ENCODE data around the gene DPT.
"Not testable (repeated sequence)": the region's sequence is repeated elsewhere in the genome, so short reads cannot be mapped to it uniquely, and the experiment has no call there.

Gene DPT

DNA sequence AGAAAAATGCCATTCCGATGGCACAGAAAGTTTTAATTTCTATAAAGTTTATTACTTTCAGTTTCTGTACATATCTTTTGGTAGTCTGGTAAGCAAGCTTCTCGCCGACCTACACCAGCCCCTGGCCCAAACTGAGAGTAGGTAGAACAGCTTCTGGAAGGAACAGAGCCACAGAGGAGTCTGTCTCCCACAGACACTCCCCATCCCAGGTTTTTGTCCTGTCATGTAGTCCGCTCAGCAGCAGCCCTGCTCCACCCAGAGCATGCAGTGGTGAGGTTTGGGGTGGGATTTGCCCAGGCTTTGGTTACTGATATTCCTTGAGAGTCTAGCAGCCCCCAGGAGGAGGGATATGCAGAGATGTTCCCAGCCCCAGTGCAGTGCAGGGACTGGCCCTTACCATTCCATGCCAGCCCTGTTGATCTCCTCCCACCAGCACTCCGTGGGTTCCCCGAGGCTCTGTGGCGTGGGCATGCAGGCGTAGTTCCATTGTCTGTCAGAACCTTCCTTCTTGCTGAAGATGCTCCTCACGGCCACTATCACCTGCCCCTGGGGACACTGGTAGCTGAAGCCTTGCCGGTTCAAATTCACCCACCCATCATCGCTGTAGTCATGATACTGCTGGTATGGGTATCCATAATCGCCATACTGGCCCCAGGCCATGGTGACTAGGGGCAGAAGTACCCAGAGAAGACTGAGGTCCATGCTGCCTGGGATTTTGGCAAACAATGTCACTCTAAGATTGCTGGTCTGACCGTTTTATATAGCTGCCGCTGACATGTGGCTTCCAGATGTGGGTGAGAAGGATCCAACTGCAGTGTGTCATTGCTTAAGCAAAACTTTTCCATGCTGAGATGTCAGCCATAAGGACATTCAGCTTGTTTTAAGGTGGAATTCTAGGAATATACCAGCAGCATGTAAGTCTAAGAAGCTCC is at the start of gene DPT:
Gene DPT, minus strand, starts transcription at position 734 of the 932 bp plus-strand sequence. Its CDS starts 32 bp downstream, at position 702.
- no peak for FAIRE-seq

DNA sequence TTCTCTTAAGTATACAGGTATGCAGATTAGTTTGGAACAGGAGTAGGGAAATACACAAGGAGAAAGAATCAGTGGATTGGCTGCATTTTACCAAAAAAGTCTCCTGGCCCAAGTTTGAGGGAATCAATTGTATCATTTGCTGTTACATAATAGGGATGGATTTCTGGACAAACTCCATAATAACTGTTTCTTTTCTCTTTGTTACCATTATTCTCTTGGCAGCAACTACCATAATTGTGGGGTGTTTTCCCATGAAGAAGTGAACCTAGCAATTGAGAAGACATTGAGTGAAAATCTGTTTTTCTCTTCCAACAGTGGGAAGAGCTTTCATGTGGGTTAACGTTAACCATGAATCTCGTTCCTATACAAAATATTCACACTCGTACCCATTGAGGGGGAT is 46.4 kb upstream of the DPT start:
- no peak for FAIRE-seq

DNA sequence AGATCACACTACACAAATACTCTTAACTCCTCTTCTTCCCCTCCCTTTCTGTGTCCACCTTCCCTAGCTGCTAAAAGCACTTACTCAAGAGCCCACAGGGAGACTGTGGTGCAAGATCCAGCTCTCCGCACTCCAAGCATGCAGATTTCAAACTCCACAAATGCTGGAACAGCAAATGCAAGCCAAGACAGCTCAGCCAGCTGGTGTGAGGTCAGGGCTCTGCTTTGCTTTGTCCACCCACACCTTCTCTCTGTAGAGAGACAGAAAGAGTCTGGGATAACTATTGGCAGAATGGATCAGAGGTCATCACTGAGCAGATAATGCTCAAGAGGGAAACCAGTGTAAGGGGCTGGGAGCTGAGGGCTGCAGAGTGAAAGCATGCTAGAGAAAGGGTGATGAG is 45.2 kb upstream of the DPT start:
- no peak for FAIRE-seq

DNA sequence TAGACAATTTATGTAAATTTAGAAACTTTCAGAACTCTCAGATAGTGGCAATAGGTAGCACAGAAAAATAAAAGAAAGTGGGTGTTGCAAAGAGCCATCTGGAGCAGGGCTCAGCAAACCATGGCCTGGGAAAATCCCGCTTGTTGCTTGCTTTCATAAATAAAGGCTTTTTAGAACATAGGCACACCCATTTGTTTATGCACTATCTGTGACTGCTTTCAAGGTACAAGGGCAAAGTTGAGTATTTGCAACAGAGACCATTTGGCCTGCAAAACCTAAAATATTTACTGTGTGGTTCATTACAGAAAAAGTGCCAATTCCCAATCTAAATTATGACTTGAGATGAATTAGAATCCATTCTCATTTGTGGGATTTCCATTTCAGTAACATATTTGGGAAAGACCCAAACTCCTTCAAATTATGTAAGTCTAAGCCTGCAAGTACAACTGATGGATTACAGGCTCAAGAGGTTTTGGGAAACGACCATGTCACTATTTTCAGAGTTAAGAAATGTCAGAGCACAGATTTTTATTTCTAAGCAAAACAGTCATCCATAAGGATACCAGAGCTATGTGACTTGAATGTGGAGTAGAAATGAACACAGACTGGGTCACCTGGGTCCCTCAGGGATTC is 43.5 kb upstream of the DPT start:
- FAIRE-seq = no peak

GRCh38 chr1:168771104-168771630 is 42.2 kb upstream of the DPT start:
- no peak for FAIRE-seq

DNA sequence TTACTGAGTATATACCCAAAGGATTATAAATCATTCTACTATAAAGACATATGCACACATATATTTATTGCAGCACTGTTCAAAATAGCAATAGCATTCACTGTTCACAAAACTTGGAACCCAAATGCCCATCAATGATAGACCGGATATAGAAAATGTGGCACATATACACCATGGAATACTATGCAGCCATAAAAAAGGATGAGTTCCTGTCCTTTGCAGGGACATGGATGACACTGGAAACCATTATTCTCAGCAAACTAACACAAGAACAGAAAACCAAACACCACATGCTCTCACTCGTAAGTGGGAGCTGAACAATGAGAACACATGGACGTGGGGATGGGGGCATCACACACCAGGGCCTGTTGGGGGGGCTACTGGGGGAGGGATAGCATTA is 40.9 kb upstream of the DPT start:
- FAIRE-seq = not testable (repeated sequence)

- FAIRE-seq = no peak
Measured at GRCh38 chr1:168767894-168768584, 39.0 kb upstream of the DPT start.

- no peak for FAIRE-seq
Measured at GRCh38 chr1:168766568-168766967, 37.6 kb upstream of the DPT start.

DNA sequence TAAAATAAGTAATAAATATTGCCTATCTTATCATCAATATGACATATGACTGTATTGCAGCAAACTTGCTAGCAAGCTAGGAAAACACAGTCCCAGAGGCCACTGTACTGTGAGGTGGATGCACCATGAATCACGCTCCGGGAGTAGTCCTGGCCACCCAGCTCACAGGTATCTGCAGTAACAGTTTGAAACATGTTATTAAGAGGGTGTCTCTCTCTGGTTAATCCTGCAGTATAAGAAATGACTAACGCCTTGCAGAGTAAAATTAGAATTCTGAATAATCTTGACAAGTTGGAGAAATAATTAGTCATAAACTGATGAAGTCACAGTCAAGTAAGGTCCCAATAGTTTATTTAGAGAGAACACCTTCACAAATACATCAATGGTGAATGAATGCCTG is 34.0 kb upstream of the DPT start:
- no peak for FAIRE-seq

DNA sequence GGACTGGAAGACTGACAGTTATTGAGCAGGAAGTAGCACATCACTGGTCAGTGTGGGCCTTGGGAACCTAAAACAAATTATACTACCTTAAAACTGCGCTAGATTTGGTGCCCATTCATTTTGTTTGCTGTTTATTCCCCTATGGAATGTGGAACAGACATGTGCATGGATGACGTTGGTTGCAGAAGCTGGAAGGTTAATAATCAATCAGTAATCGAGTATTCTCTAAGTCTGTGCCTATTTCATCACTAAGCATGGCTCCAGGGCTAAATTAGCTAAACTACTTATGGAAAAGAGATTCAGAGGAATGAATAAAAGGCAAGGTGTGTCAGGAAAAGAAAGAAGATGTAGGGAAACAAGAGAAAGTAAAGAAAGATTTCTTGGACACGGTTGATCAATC is 33.5 kb upstream of the DPT start:
- FAIRE-seq = no peak

- no peak for FAIRE-seq
Measured at GRCh38 chr1:168760781-168761180, 31.8 kb upstream of the DPT start.

GRCh38 chr1:168760241-168760640 is 31.2 kb upstream of the DPT start:
- FAIRE-seq = no peak

- FAIRE-seq = no peak
Measured at GRCh38 chr1:168759077-168759476, 30.1 kb upstream of the DPT start.

- no peak for FAIRE-seq
Measured at GRCh38 chr1:168758503-168758902, 29.5 kb upstream of the DPT start.

DNA sequence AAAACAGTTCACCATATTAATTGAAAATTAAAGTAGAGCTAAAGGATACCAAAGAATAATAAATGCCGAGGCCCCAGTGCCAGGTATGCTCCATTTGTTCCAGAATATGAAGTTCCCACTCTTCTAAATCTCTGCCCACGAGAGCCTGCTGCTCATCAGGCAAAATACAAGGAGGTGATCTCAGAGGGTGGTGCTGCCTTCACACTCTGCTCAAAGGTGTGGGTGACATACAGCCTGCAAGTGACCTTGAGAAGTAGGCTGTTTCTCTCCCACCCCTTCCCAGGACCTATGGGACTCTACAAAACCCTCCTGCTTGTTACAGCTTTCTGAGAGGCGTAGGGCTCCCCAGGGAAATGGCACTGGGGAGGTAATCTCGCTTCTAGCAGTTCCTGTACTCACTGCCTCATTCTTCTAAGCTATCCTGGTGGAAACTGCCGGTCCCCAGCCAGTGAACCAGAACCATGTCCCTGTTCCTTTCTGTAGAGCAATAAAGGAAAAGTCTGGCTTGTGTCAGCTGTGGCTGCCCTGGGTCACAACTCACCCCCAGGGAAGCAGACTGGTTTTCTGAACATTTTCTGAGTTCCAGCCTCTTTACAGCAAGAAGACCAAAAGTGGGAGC is 26.9 kb upstream of the DPT start:
- no peak for FAIRE-seq

GRCh38 chr1:168752171-168752832 is 23.3 kb upstream of the DPT start:
- FAIRE-seq = no peak

DNA sequence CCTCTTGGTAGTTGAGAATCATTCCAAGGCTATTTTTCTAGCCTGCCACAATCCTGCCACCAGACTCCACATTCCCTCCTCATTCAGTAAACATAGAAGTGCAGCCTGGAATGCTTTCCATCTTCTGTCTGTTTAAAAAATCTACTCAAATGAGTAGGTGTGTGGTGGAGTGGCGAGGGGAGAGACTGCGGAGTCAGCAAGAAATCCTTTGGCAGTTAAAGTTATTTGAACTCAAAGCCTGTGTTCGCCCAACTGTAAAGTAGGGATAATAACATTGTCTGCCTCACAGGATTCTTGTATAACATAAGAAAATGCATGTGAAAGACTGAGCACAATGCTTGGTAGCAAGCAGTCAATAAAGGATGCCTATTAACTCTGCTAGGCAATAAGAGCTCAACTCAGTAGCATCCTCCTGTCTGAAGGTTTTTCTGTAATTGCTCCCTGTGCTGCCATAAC is 22.2 kb upstream of the DPT start:
- no peak for FAIRE-seq

DNA sequence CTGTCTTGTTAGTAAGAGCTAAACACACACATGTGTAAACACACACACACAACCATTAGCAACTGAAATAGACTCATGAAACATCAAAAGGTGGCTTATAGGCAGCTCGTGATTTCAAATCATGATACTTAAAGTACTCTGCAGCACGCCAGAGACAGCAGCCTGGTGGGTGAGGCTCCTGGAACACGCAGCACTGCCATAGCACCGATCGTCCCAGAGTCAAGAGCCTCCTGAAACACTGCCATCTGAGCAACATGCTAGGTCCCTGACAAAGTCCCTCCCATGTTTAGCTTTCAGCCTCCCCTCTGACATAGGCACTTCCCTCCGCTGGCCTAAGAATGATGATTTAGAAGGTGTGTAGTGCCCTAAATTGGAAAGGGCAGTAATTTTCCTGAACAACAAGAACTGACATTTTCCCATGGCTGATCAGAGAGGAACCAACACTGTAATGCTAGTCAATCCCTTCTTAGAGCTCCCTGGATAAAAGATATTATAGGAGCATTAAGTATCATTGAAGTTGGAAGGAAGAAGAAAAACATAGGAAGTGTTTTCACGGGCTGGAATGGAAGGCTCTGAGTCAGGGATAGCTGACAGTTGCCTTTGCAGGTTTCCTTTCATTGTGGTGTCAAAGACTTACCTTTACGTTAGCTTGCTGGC is 14.1 kb upstream of the DPT start:
- no peak for FAIRE-seq

DNA sequence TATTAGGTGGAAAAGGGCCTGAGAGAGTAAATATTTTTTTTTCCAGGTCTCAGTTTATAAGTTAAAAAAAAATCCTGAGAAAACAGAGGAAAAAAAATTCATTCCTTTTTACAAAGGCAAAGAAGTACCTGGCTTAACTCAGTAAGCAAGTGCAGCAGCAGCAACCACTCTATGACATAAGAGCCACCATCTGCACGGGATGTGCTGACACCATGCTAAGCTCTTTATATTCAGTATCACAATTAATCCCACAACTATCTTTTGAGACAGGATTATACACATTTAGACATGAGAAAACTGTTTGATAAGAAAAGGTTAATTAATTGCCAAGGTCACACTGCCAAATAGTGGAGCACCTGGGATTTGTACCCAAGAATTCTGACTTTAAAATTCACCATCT is 13.4 kb upstream of the DPT start:
- FAIRE-seq = no peak

DNA sequence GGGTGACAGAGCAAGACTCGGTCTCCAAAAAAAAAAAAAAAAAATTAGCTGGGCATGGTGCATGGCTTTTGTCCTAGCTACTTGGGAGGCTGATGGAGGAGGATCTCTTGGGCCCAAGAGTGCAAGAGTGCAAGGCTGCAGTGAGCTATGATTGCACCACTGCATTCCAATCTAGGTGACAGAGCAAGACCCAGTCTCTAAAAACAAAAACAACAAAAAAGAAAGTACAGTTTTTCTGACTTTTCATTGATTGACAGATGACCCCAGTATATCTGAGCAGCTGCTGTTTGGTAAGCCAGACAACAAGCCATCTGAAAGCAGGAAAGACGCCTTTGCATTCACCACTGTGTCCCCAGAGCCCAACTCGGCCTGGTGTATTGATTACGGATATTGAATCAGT is 10.9 kb upstream of the DPT start:
- FAIRE-seq = no peak

DNA sequence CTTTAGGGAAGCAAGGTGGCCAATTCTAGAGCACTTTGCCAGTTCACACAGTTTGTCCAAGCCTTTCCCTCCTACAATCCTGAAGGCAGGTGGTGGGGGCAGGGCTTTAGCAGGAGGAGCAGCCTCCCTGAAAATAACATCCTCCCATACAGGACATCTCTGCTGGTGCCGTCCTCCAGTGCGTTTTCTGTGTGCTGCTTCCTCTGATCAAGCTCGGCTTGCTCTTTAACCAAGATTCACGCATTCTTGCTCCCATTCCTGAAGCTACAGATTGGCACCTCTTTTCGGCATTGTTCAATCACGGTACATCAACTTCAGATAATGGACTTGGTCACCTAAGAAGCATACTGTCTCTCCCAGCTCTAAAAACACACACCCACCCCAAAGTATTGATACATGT is 7.5 kb upstream of the DPT start:
- no peak for FAIRE-seq

DNA sequence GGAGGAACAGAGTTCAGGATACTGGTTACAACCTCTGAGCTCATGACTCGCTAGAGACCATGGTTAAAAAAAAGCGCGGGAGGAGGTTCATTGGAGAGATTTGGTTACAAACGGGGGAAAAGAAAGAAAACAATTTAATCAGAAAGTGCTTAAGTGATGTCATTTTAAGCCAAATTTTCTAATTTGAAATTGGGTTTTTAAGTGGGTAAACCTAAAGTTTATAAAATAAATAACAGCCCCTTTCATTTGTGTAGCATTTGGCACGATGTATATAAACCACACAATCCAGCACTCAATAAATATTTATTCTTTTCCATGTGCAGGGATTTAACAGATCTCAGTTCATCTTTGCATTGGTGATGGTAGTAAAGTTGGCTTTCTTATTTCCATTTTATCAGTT is 7.0 kb upstream of the DPT start:
- FAIRE-seq = no peak

Data from TTC549 (cell line).